Neural progenitor cell (in vitro differentiated cells): ENCODE results near the gene WTAP.

Experiments used
- EZH2phosphoT487 ChIP-seq: fragments of 200-600 bp; sonication (generic); IDR thresholded peaks from 2 replicates; pipeline ENCODE4 v1.6.1; 2017; ENCODE audit warnings: antibody characterized with exemption
- TF ChIP-seq, protein P1 (sequence below): fragments of 200-600 bp; sonication (generic); IDR thresholded peaks from 2 replicates; pipeline ENCODE4 v1.5.1; 2017; ENCODE audit warnings: antibody characterized with exemption, mild to moderate bottlenecking

DNA sequence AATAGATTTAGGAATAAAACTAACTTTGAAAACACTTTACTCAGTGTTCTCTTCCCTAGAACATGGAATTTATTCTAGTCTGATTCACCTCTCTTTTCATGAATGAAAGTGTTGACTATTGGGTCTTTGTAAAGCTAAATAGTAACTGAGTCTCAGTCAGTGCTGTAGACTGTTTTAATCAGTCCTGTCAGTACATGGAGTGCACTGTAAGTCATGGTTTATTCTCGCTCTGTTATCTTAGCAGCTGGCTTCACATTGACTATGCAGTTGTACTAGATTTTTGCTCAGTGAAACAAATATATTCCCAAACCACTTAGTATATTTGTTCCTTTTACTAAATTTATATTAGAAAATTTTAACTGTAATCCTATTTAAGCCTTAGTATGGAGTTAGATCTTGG is 19.5 kb downstream of the WTAP start:
- TF ChIP-seq, protein P1, sequence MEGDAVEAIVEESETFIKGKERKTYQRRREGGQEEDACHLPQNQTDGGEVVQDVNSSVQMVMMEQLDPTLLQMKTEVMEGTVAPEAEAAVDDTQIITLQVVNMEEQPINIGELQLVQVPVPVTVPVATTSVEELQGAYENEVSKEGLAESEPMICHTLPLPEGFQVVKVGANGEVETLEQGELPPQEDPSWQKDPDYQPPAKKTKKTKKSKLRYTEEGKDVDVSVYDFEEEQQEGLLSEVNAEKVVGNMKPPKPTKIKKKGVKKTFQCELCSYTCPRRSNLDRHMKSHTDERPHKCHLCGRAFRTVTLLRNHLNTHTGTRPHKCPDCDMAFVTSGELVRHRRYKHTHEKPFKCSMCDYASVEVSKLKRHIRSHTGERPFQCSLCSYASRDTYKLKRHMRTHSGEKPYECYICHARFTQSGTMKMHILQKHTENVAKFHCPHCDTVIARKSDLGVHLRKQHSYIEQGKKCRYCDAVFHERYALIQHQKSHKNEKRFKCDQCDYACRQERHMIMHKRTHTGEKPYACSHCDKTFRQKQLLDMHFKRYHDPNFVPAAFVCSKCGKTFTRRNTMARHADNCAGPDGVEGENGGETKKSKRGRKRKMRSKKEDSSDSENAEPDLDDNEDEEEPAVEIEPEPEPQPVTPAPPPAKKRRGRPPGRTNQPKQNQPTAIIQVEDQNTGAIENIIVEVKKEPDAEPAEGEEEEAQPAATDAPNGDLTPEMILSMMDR, result no peak
- TF ChIP-seq EZH2phosphoT487, result no peak
